Measurements from ENCODE around the gene DDX24.

GRCh38 chr14:93998871-93999403 is 82.1 kb downstream of the DDX24 start:
- TF ChIP-seq GATA2 (IDR thresholded peaks at IDR 0.05; ENCODE audit: low read depth, low read length): no peak
- TF ChIP-seq GATA3 (IDR thresholded peaks at IDR 0.05; ENCODE audit: low read depth, low read length): no peak
